CD1c-positive myeloid dendritic cell (primary cell): ENCODE data around the gene ABCB9.
A peak's percentile ranks its signal among the peaks of the same experiment; 100 is the strongest.

Source experiments
- DNase-seq: peaks from one replicate; pipeline ENCODE4 v3.0.0-alpha.2; 2016; ENCODE audit errors: extremely low spot score

Gene ABCB9

GRCh38 chr12:122981587-122982476 is 15.6 kb upstream of the ABCB9 start:
- DNase-seq, result no peak

DNA sequence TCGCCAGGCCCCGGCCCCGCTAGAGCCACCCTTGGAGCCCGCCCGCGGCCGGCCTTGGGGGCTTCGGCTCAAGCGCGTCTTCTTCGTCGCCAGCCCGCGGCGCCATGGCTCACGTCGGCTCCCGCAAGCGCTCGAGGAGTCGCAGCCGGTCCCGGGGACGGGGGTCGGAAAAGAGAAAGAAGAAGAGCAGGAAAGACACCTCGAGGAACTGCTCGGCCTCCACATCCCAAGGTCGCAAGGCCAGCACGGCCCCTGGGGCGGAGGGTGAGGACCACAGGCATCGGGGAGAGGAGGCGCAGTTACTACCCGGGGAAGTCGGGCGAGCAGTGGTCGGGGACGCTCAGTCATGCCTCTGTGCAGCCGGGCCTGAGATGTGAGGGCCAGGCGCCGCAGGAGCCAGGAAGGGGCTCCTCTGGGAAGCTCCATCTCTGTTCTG is 14.8 kb upstream of the ABCB9 start:
- no peak for DNase-seq

DNA sequence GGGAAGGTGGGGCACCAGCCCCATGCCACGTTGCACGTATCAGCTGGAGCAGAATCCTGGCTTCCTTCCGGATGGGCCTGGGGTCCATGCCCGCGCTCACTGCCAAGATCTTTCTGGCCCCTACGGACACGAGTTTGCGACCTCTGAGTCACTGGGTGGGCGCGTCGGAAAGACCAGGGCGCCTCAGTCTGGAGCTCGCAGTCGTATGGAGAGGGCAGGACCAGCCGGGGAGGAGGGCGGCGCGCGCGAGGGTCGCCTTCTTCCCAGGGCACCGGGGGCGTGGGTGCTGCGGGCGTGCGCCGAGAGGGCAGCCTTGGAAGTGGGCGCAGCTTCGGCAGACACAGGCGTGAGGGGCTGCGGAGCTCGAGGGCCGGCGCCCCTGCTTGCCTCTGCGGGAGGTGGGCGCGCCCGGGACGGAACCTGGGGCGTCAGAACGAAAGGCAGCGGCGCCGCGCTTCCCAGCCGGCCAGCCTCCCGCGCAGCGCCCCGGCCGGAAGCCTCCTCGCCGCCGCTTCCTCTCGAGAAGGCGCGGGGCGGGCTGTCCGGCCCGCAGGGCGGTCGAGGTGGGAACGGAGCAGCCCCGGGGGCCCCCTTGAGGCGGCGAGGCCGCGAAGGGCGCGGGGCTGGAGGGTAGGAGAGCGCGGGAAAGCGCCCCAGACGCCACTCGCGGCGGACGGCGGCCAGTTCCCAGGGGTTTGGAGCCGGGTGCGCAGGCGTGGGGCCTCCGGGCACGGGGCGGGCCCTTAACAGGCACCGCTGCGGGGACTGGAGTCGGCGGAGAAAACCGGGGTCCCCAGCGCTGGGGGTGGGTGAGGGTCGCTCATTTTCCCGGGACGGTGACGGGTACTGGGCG is 14.1 kb upstream of the ABCB9 start, which contains the start of gene ARL6IP4:
ARL6IP4 (plus strand) TSS at position 499 of the 853 bp plus-strand sequence. CDS start 459 bp downstream, outside the sequence.
- DNase-seq, result peak; percentile 74

DNA sequence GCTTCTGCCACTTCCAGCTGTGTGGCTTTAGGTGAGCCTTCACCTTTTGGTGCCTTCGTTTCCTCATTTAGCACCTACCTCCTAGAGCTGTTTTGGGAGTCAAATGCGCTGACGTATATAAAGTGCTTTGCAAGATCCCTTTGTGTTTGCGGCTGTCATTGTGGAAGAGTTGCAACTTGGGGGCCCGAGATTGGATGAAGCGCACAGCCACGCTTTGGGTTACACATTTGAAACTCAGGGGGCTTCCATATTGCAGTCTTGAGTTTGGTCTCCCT is 13.6 kb upstream of the ABCB9 start:
- no peak for DNase-seq

GRCh38 chr12:122979001-122979907 is 13.0 kb upstream of the ABCB9 start:
- no peak for DNase-seq

DNA sequence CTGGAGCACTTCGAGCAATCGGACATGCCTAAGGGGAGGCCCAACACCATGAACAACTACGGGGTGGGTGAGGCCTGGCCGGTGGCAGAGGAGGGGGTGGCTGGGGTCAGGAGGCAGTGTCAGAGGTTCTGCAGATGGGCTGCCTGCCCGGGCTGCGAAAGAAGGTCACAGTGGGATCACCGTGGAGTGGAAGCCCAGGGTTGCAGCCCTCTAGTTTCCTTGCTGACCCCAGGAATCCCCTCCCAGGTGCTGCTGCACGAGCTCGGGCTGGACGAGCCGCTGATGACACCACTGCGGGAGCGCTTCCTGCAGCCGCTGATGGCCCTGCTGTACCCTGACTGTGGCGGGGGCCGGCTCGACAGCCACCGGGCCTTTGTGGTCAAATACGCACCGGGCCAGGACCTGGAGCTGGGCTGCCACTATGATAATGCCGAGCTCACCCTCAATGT is 12.3 kb upstream of the ABCB9 start:
- no peak for DNase-seq

DNA sequence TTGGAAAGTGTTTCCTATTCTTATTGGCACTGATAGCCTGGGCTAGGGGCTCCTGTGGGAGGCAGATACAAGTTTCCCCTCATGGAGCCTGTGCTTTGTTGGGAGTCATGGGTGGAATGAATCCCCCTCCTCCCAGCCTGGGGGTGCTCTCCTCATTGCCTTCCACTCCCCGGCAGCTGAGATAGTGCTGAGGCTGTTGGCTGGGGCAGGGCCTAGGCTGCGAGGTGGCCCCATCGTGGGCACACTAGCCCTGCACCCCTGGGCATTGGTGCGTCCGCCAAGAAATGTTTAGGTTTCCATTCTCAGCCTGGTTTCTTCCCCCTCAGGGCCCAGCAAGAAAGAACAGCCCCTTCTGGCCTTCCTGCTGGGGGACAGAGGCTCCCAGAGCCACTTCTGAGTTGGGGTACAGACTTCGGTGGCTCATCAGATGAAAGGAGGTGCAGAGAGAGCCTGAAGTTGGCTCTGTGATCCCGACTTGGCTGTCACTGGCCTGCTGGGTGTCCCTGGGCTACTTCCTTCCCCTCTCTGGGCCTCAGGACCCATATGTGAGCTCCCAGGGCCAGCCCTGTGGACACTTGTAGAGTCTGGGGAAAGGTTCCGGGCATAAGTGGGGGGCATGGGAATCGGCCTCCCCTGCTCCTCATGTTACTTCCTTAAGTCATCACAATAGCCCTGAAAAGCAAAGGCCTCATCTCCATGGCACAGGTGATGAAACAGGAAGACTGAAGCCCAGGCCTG is 11.6 kb upstream of the ABCB9 start:
- no peak for DNase-seq

GRCh38 chr12:122977153-122977552 is 10.9 kb upstream of the ABCB9 start:
- no peak for DNase-seq

DNA sequence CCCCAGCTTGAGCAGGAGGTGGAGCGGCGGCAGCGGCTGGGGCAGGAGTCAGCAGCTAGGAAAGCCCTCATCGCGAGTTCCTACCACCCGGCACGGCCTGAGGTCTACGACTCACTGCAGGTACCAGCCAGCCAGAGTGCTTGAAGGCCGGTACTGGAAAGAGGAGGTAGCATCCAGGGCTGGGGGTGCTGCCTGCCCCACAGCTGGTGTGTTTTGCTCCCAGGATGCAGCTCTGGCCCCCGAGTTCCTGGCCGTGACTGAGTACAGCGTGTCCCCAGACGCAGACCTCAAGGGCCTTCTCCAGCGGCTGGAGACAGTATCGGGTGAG is 10.3 kb upstream of the ABCB9 start:
- no peak for DNase-seq

- no peak for DNase-seq
Measured at GRCh38 chr12:122975790-122976647, 9.8 kb upstream of the ABCB9 start.

- peak; percentile 97 for DNase-seq
Measured at GRCh38 chr12:122974892-122975789, 8.9 kb upstream of the ABCB9 start, which contains the start of gene OGFOD2. Gene OGFOD2, plus strand, starts transcription at chr12:122975244. Its CDS starts 8 bp downstream, at chr12:122975252.

GRCh38 chr12:122974274-122974891 is 8.1 kb upstream of the ABCB9 start:
- peak; percentile 99 for DNase-seq

- DNase-seq, result no peak
Measured at GRCh38 chr12:122969676-122970075, 3.4 kb upstream of the ABCB9 start.

DNA sequence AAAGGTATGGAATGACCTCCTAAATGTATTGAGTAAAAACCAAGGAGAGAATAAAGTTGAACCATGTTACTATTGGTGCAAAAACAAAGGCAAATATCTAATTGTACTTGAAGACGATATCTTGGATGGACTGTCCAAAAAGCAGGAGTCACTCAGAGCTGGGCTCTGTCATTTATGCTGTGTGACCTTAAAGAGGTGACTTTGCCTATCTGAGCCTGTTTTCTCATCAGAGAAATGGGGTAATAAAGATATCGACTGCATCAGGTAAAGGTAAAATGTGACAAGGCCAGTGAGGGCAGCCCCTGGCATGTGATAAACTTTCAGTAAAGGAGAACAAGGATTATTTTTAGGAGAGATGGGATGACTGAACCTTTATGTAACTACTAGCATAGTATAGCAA is 1.8 kb upstream of the ABCB9 start:
- DNase-seq, result no peak

DNA sequence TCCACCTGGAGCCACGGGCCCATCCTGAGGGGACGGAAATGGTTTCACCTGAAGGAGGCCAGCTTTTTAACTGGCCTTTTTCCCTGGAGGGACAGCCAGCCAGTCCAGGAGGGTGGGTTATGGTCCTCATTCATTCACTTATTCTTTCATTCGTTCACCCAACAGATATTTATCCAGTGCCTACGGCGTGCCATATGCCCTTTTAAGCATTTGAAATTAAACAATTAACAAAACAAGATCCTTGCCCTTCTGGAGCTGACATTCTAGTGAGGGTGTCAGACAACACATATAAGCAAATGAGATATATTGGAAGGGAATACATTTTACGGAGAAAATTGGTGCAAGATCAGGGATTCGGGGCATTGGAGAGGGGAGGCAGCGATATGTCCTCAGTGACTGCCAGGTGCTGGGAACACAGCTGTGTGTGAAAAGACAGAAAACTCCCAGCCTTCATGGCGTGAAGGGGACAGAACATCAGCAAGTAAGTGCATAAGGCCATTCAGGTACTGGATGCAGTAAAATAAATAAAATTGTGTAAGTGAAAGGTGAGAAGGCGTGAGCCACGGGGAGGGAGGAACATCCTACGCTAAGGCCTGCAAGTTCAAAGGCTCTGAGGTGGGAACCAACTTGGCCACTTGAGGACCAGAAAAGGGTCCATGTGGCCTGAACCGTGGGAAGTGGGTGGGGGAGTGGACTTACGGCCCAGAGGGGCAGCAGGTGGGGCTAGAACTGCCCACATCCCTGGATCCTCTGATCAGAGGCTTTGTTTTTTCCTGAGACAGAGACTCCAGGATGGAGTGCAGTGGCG is 684 bp upstream of the ABCB9 start:
- no peak for DNase-seq

DNA sequence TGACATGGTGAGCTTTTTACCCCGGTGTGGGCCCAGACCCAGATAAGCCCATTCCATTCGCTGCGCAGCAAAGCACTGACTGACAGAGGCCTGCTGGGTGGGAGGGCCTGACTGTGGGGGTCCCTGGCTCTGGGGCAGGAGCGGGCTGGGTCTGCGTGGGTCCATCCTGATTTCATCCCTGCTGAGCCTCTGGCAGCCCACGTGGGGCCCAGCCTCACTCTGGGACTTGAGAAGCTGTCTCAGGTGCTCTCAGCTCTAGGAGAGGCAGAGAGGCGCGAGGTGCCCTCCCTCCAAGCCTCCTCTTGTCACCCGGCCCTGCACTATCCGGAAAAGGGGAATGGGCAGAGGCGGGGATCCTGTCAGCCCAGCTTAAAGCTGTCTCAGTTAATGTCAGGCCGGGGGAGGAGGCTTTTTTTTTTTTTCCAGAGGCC is 927 bp downstream of the ABCB9 start:
- no peak for DNase-seq

DNA sequence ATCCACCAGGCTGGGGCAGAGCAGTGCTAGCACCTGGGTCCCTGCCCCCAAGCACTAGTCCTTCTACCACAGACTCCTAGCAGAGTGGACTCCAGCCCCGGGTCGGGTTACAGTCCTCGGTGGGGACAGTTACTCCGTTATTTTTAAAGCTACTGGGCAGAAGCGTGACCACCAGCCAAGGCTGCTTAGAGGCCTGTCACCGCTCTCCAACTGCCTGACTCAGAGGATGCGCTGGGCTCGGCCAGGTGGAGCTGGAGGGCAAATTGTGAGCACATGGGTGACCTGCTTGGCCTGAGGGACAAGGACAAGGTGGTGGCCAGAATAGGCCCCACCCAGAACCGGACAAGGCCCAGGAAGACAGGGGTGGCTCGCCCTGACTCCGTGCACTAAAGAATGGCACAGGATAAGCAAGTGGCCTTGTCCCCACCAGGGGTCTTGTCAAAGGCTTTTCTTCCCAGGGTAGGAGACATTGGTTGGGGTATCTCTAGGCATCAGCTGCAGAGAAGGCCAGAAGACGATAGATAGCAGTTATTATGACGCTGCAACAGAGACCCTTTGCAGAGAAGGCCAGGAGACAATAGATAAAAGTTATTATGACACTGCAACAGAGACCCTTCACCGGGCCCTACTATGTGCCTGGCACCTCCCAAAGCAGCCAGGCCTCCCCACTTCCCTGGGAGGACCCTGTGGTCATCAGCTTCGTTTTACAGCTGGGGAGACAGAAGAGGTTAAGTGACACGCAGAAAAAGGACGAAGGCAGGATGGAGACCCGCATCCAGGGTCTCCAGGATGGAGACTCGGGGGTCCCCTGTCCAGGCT is 1.6 kb downstream of the ABCB9 start:
- DNase-seq, result no peak
